Thyroid gland (tissue), 4 donors: ENCODE measurements around the gene ACSS1. TPM values are rescaled to one million over a fixed set of nuclear protein-coding genes. Genes with fewer than 3 reads are reported as not detected.

Experiments used
- DNase-seq, 2 donors: peaks; one replicate each; pipeline ENCODE4 v3.0.0-alpha.2; 2019
- H3K27ac ChIP-seq, 3 donors: fragments of 200-600 bp; sonication (generic); 1 replicate in 2 of 3; 2 replicates in 1 of 3; pipeline ENCODE4 v1.5.1; 2016 to 2019; ENCODE audit warnings: mild to moderate bottlenecking in 1 of 3, moderate library complexity in 1 of 3
- H3K27me3 ChIP-seq: fragments of 200-600 bp; sonication (generic); one replicate; pipeline ENCODE4 v1.5.1; 2019
- H3K36me3 ChIP-seq, 2 donors: fragments of 200-600 bp; sonication (generic); one replicate each; pipeline ENCODE4 v1.5.1; 2016 to 2019
- H3K4me1 ChIP-seq, 2 donors: fragments of 200-600 bp; sonication (generic); one replicate each; pipeline ENCODE4 v1.5.1; 2017 to 2019
- H3K4me3 ChIP-seq, 3 donors: fragments of 200-600 bp; sonication (generic); replicated peaks in 1 of 3; 1 replicate in 2 of 3; 2 replicates in 1 of 3; pipeline ENCODE4 v1.5.1; 2016; ENCODE audit warnings: mild to moderate bottlenecking in 1 of 3
- H3K9me3 ChIP-seq: fragments of 200-600 bp; sonication (generic); one replicate; pipeline ENCODE4 v1.5.1; 2017
- CTCF ChIP-seq, 6 experiments: fragments of 200-600 bp in 3 of 6; fragments of 450-650 bp in 3 of 6; sonication (generic) in 3 of 6; IDR thresholded peaks; one replicate each; pipeline ENCODE4 v1.5.1; 2016 to 2019; ENCODE audit warnings: antibody characterized with exemption in 6 of 6, mild to moderate bottlenecking in 2 of 6, inconsistent platforms in 1 of 6, moderate library complexity in 1 of 6
- POLR2A ChIP-seq, 2 donors: fragments of 450-650 bp; IDR thresholded peaks; one replicate each; pipeline ENCODE4 v1.6.1; 2017; ENCODE audit warnings: antibody characterized with exemption in 2 of 2, mild to moderate bottlenecking in 2 of 2, moderate library complexity in 1 of 2
- WGBS, 2 donors: methylation state at CpG; one replicate each; pipeline ENCODE4 v1.1.5; 2017; 5-methylcytosine and 5-hydroxymethylcytosine counted together
- intact Hi-C: fragments of 100-400 bp; cut with DNase I; formaldehyde crosslinking; loops from one replicate; pipeline ENCODE4 v1.15.1; 2023
- total RNA-seq, 4 donors: library from RNA; depleted of rRNA; stranded (reverse); fragments of >200 nt; gene quantifications; one replicate each; pipeline ENCODE4 v1.2.3, GENCODE V29; 2016

Gene ACSS1
- total RNA-seq, 4 donors from 2014 or later: 45.8 to 57.4 (median 52.1) TPM

- intact Hi-C loops: no loop called here
- H3K27me3 ChIP-seq: peaks cover 26% of the 10 kb centered on the region
- WGBS, 2 donors: 87 to 90% methylated on average over 4 of the region's 4 CpGs
Observed at GRCh38 chr20:25087186-25087929, 29.4 kb upstream of the ACSS1 start.

GRCh38 chr20:25085756-25086495 lies 28.0 kb upstream of the ACSS1 start:
- Histone ChIP-seq H3K4me1 (peaks cover 17 to 29% of the 10 kb centered on the region in 2 donors), H3K36me3 (no peaks in the 10 kb centered on the region), H3K9me3 (no peaks in the 10 kb centered on the region), H3K27ac (no peak overlapping the region), H3K4me3 (no peak overlapping the region), H3K27me3 (peaks cover 37% of the 10 kb centered on the region)
- no peak for TF ChIP-seq POLR2A (IDR thresholded peaks at IDR 0.05)
- TF ChIP-seq CTCF (IDR thresholded peaks at IDR 0.05): no peak
- 70 to 78% methylated on average over 10 of the region's 10 CpGs for WGBS, 2 donors
- DNase-seq: no peak
- intact Hi-C loops: no loop called here

More at GRCh38 chr20:25087186-25087929, 29.4 kb upstream of the ACSS1 start:
- DNase-seq: no peak
- H3K9me3 ChIP-seq: no peaks in the 10 kb centered on the region
- H3K4me3 ChIP-seq: no peak overlapping the region
- no peaks in the 10 kb centered on the region for H3K36me3 ChIP-seq
- H3K27ac ChIP-seq: no peak overlapping the region
- TF ChIP-seq CTCF (IDR thresholded peaks at IDR 0.05): no peak
- no peak for TF ChIP-seq POLR2A (IDR thresholded peaks at IDR 0.05)
- peaks cover 12 to 19% of the 10 kb centered on the region in 2 donors for H3K4me1 ChIP-seq

- Histone ChIP-seq H3K27me3 (peaks cover 37% of the 10 kb centered on the region), H3K36me3 (no peaks in the 10 kb centered on the region), H3K9me3 (no peaks in the 10 kb centered on the region), H3K4me1 (peaks cover 17 to 29% of the 10 kb centered on the region in 2 donors), H3K4me3 (no peak overlapping the region), H3K27ac (no peak overlapping the region)
- no peak for TF ChIP-seq CTCF (IDR thresholded peaks at IDR 0.05)
- no peak for TF ChIP-seq POLR2A (IDR thresholded peaks at IDR 0.05)
- 3 to 4% methylated on average over 23 to 28 of the region's 36 CpGs for WGBS, 2 donors
- DNase-seq: no peak
- intact Hi-C loops: loop anchor here (5.0 kb wide), 1 partner anchor 88 kb away; no protein-coding TSS in a partner anchor
Observed at GRCh38 chr20:25084626-25085187, 26.8 kb upstream of the ACSS1 start.

GRCh38 chr20:25083773-25084625 lies 26.1 kb upstream of the ACSS1 start:
- Histone ChIP-seq H3K9me3 (no peaks in the 10 kb centered on the region), H3K27ac (no peak overlapping the region), H3K4me1 (peaks cover 17 to 29% of the 10 kb centered on the region in 2 donors), H3K4me3 (no peak overlapping the region), H3K27me3 (peaks cover 44% of the 10 kb centered on the region), H3K36me3 (no peaks in the 10 kb centered on the region)
- DNase-seq: no peak
- TF ChIP-seq CTCF (IDR thresholded peaks at IDR 0.05) (peak in 1 of 6 experiments; percentile 7), POLR2A (IDR thresholded peaks at IDR 0.05) (no peak)
- intact Hi-C loops: loop anchor here (5.0 kb wide), 1 partner anchor 88 kb away; no protein-coding TSS in a partner anchor
- WGBS, 2 donors: 6 to 11% methylated on average over 21 to 31 of the region's 54 CpGs
